ENCODE results near the gene CNTN4. TPM values are rescaled to one million over a fixed set of nuclear protein-coding genes. Genes with fewer than 3 reads are reported as not detected.

CNTN4 gene
- polyA plus RNA-seq (2013, experiment 1 of 2), result 17.9 TPM
- polyA plus RNA-seq (2013, experiment 2 of 2), result 18.4 TPM

GRCh38 chr3:2098398-2099027 is at the start of gene CNTN4:
TSS of gene CNTN4 (plus strand) at chr3:2098866.
- Histone ChIP-seq H2BK15ac (ENCODE audit: low read depth, poor library complexity, severe bottlenecking) (peak within 1 kb of the TSS; percentile 52), H3K9ac (ENCODE audit: low read length) (no peak within 1 kb of the TSS), H3K23ac (ENCODE audit: low read length in 2 of 2) (peak within 1 kb of the TSS in 1 of 2 experiments; percentile 89), H2BK12ac (ENCODE audit: low read length in 2 of 2) (peak within 1 kb of the TSS in 1 of 2 experiments; percentile 97), H3K14ac (ENCODE audit: low read length in 2 of 2) (peak within 1 kb of the TSS in 1 of 2 experiments; percentile 41), H3K4me2 (ENCODE audit: low read length, poor library complexity, severe bottlenecking) (peak within 1 kb of the TSS; percentile 67), H3K18ac (ENCODE audit: low read depth in 1 of 2, low read length in 2 of 2) (peak within 1 kb of the TSS; percentile 95 to 98), H2AK5ac (ENCODE audit: low read length, severe bottlenecking) (no peak within 1 kb of the TSS), H4K8ac (ENCODE audit: low read length) (peak within 1 kb of the TSS; percentile 94), H3K4me3 (ENCODE audit: insufficient read depth in 1 of 2, low read depth in 1 of 2, low read length in 2 of 2) (peak within 1 kb of the TSS in 1 of 2 experiments; percentile 59), H3K4ac (ENCODE audit: low read depth in 1 of 2, low read length in 2 of 2) (peak within 1 kb of the TSS; percentile 81 to 86), H3K27ac (ENCODE audit: low read length, poor library complexity, severe bottlenecking) (no peak within 1 kb of the TSS), H4K91ac (ENCODE audit: low read length) (peak within 1 kb of the TSS; percentile 92), H3K79me1 (replicated peaks; ENCODE audit: low read length, poor library complexity, severe bottlenecking) (no peaks in the 10 kb centered on the region), H2BK120ac (ENCODE audit: low read depth, low read length) (peak within 1 kb of the TSS; percentile 77), H3K4me1 (ENCODE audit: control insufficient read depth, insufficient read depth, low read depth, low read length) (peaks cover 21% of the 10 kb centered on the region), H3K9me3 (ENCODE audit: control insufficient read depth, low read length) (no peaks in the 10 kb centered on the region), H2BK5ac (ENCODE audit: low read depth, low read length, poor library complexity, severe bottlenecking) (no peak within 1 kb of the TSS), H3K27me3 (ENCODE audit: control insufficient read depth in 1 of 2, insufficient read depth in 1 of 2, low read length in 2 of 2) (peaks cover 44 to 52% of the 10 kb centered on the region in 2 experiments), H2AFZ (ENCODE audit: low read depth, low read length) (peak within 1 kb of the TSS; percentile 54), H3K36me3 (ENCODE audit: control insufficient read depth in 1 of 2, insufficient read depth in 2 of 2, low read depth in 1 of 2, low read length in 2 of 2) (no peaks in the 10 kb centered on the region)
- DNase-seq, result peak; percentile 82
- under 1% methylated on average over 66 of the region's 86 CpGs for WGBS

- Histone ChIP-seq H3K4me1 (ENCODE audit: control insufficient read depth, insufficient read depth, low read depth, low read length) (no peaks in the 10 kb centered on the region), H3K4me3 (ENCODE audit: insufficient read depth in 1 of 2, low read depth in 1 of 2, low read length in 2 of 2) (no peak overlapping the region), H2BK12ac (ENCODE audit: low read length in 2 of 2) (no peak overlapping the region), H2BK15ac (ENCODE audit: low read depth, poor library complexity, severe bottlenecking) (no peak overlapping the region), H3K14ac (ENCODE audit: low read length in 2 of 2) (no peak overlapping the region), H2BK5ac (ENCODE audit: low read depth, low read length, poor library complexity, severe bottlenecking) (no peak overlapping the region), H3K4me2 (ENCODE audit: low read length, poor library complexity, severe bottlenecking) (no peak overlapping the region), H3K4ac (ENCODE audit: low read depth in 1 of 2, low read length in 2 of 2) (no peak overlapping the region), H4K91ac (ENCODE audit: low read length) (no peak overlapping the region), H3K18ac (ENCODE audit: low read depth in 1 of 2, low read length in 2 of 2) (no peak overlapping the region), H3K9me3 (ENCODE audit: control insufficient read depth, low read length) (peaks cover 18% of the 10 kb centered on the region), H3K23ac (ENCODE audit: low read length in 2 of 2) (no peak overlapping the region), H3K79me1 (replicated peaks; ENCODE audit: low read length, poor library complexity, severe bottlenecking) (no peaks in the 10 kb centered on the region), H2AFZ (ENCODE audit: low read depth, low read length) (no peak overlapping the region), H2AK5ac (ENCODE audit: low read length, severe bottlenecking) (no peak overlapping the region), H4K8ac (ENCODE audit: low read length) (no peak overlapping the region), H3K27ac (ENCODE audit: low read length, poor library complexity, severe bottlenecking) (no peak overlapping the region), H3K27me3 (ENCODE audit: control insufficient read depth in 1 of 2, insufficient read depth in 1 of 2, low read length in 2 of 2) (no peaks in the 10 kb centered on the region), H3K36me3 (ENCODE audit: control insufficient read depth in 1 of 2, insufficient read depth in 2 of 2, low read depth in 1 of 2, low read length in 2 of 2) (no peaks in the 10 kb centered on the region), H2BK120ac (ENCODE audit: low read depth, low read length) (no peak overlapping the region), H3K9ac (ENCODE audit: low read length) (no peak overlapping the region)
- 94% methylated on average over 3 of the region's 4 CpGs for WGBS
- no peak for DNase-seq
These were observed 37.3 kb upstream of the CNTN4 start for GRCh38 chr3:2061360-2061759.

- Histone ChIP-seq H3K9me3 (ENCODE audit: control insufficient read depth, low read length) (peaks cover 5% of the 10 kb centered on the region), H3K27me3 (ENCODE audit: control insufficient read depth in 1 of 2, insufficient read depth in 1 of 2, low read length in 2 of 2) (no peaks in the 10 kb centered on the region), H3K14ac (ENCODE audit: low read length in 2 of 2) (no peak overlapping the region), H2BK120ac (ENCODE audit: low read depth, low read length) (no peak overlapping the region), H3K4me1 (ENCODE audit: control insufficient read depth, insufficient read depth, low read depth, low read length) (no peaks in the 10 kb centered on the region), H3K9ac (ENCODE audit: low read length) (no peak overlapping the region), H3K4me2 (ENCODE audit: low read length, poor library complexity, severe bottlenecking) (no peak overlapping the region), H4K8ac (ENCODE audit: low read length) (no peak overlapping the region), H3K79me1 (replicated peaks; ENCODE audit: low read length, poor library complexity, severe bottlenecking) (no peaks in the 10 kb centered on the region), H2AFZ (ENCODE audit: low read depth, low read length) (no peak overlapping the region), H2BK15ac (ENCODE audit: low read depth, poor library complexity, severe bottlenecking) (no peak overlapping the region), H3K36me3 (ENCODE audit: control insufficient read depth in 1 of 2, insufficient read depth in 2 of 2, low read depth in 1 of 2, low read length in 2 of 2) (no peaks in the 10 kb centered on the region), H2BK12ac (ENCODE audit: low read length in 2 of 2) (no peak overlapping the region), H2AK5ac (ENCODE audit: low read length, severe bottlenecking) (no peak overlapping the region), H4K91ac (ENCODE audit: low read length) (no peak overlapping the region), H2BK5ac (ENCODE audit: low read depth, low read length, poor library complexity, severe bottlenecking) (no peak overlapping the region), H3K4ac (ENCODE audit: low read depth in 1 of 2, low read length in 2 of 2) (no peak overlapping the region), H3K4me3 (ENCODE audit: insufficient read depth in 1 of 2, low read depth in 1 of 2, low read length in 2 of 2) (no peak overlapping the region), H3K23ac (ENCODE audit: low read length in 2 of 2) (no peak overlapping the region), H3K18ac (ENCODE audit: low read depth in 1 of 2, low read length in 2 of 2) (no peak overlapping the region), H3K27ac (ENCODE audit: low read length, poor library complexity, severe bottlenecking) (no peak overlapping the region)
- WGBS, result 83% methylated on average over 2 of the region's 2 CpGs
- no peak for DNase-seq
These were observed 27.1 kb upstream of the CNTN4 start for GRCh38 chr3:2071531-2071930.

GRCh38 chr3:2078821-2079220 is 19.8 kb upstream of the CNTN4 start:
- Histone ChIP-seq H3K4me2 (ENCODE audit: low read length, poor library complexity, severe bottlenecking) (no peak overlapping the region), H3K36me3 (ENCODE audit: control insufficient read depth in 1 of 2, insufficient read depth in 2 of 2, low read depth in 1 of 2, low read length in 2 of 2) (no peaks in the 10 kb centered on the region), H3K4ac (ENCODE audit: low read depth in 1 of 2, low read length in 2 of 2) (no peak overlapping the region), H3K27me3 (ENCODE audit: control insufficient read depth in 1 of 2, insufficient read depth in 1 of 2, low read length in 2 of 2) (no peaks in the 10 kb centered on the region), H3K4me3 (ENCODE audit: insufficient read depth in 1 of 2, low read depth in 1 of 2, low read length in 2 of 2) (no peak overlapping the region), H3K14ac (ENCODE audit: low read length in 2 of 2) (no peak overlapping the region), H2BK5ac (ENCODE audit: low read depth, low read length, poor library complexity, severe bottlenecking) (no peak overlapping the region), H3K79me1 (replicated peaks; ENCODE audit: low read length, poor library complexity, severe bottlenecking) (no peaks in the 10 kb centered on the region), H2AFZ (ENCODE audit: low read depth, low read length) (no peak overlapping the region), H2BK15ac (ENCODE audit: low read depth, poor library complexity, severe bottlenecking) (no peak overlapping the region), H2BK120ac (ENCODE audit: low read depth, low read length) (no peak overlapping the region), H3K27ac (ENCODE audit: low read length, poor library complexity, severe bottlenecking) (no peak overlapping the region), H4K8ac (ENCODE audit: low read length) (no peak overlapping the region), H2BK12ac (ENCODE audit: low read length in 2 of 2) (no peak overlapping the region), H3K23ac (ENCODE audit: low read length in 2 of 2) (no peak overlapping the region), H3K4me1 (ENCODE audit: control insufficient read depth, insufficient read depth, low read depth, low read length) (no peaks in the 10 kb centered on the region), H3K9me3 (ENCODE audit: control insufficient read depth, low read length) (peaks cover 14% of the 10 kb centered on the region), H3K9ac (ENCODE audit: low read length) (no peak overlapping the region), H2AK5ac (ENCODE audit: low read length, severe bottlenecking) (no peak overlapping the region), H3K18ac (ENCODE audit: low read depth in 1 of 2, low read length in 2 of 2) (no peak overlapping the region), H4K91ac (ENCODE audit: low read length) (no peak overlapping the region)
- no peak for DNase-seq
- WGBS, result no CpG with 5 or more reads among the region's 3 CpGs
